Stimulated activated CD4-positive, alpha-beta T cell treated with anti-CD3 and anti-CD28 coated beads, Interleukin-15, amount 100 ng/mL, for 1 hour (primary cell): ENCODE data around the gene ADAP1.
"Not testable (repeated sequence)": the region's sequence is repeated elsewhere in the genome, so short reads cannot be mapped to it uniquely, and the experiment has no call there.

ENCODE experiments used
- DNase-seq, 2 donors: peaks; one replicate each; pipeline ENCODE4 v3.0.0-alpha.2; 2020; ENCODE audit warnings: low read depth in 1 of 2, low spot score in 1 of 2

The ADAP1 gene

GRCh38 chr7:975702-976473, 21.4 kb upstream of the ADAP1 start:
- no peak for DNase-seq

GRCh38 chr7:974820-975681, 20.6 kb upstream of the ADAP1 start, which contains the start of gene COX19:
TSS of gene COX19 (minus strand) at chr7:975549. CDS start at chr7:975509, 40 bp downstream.
- peak; percentile 85 to 89 for DNase-seq

GRCh38 chr7:974172-974571, 19.7 kb upstream of the ADAP1 start:
- DNase-seq, result no peak

GRCh38 chr7:973312-973711, 18.8 kb upstream of the ADAP1 start:
- no peak for DNase-seq

- DNase-seq, result no peak
Observed at GRCh38 chr7:972676-973309, 18.3 kb upstream of the ADAP1 start.

GRCh38 chr7:972110-972509, 17.6 kb upstream of the ADAP1 start:
- DNase-seq, result no peak

- DNase-seq, result no peak
Observed at GRCh38 chr7:970744-971143, 16.3 kb upstream of the ADAP1 start.

- DNase-seq, result no peak
Observed at GRCh38 chr7:969403-969802, 14.9 kb upstream of the ADAP1 start.

GRCh38 chr7:968205-969105, 14.0 kb upstream of the ADAP1 start:
- no peak for DNase-seq

GRCh38 chr7:967361-968082, 13.0 kb upstream of the ADAP1 start:
- no peak for DNase-seq

GRCh38 chr7:966291-967069, 12.0 kb upstream of the ADAP1 start:
- no peak for DNase-seq

- DNase-seq, result no peak
Observed at GRCh38 chr7:964401-965231, 10.1 kb upstream of the ADAP1 start.

- no peak for DNase-seq
Observed at GRCh38 chr7:963236-964078, 9.0 kb upstream of the ADAP1 start.

- DNase-seq, result no peak
Observed at GRCh38 chr7:962401-963081, 8.1 kb upstream of the ADAP1 start.

GRCh38 chr7:961546-962400, 7.3 kb upstream of the ADAP1 start:
- no peak for DNase-seq

- DNase-seq, result not testable (repeated sequence)
Observed at GRCh38 chr7:960972-961371, 6.5 kb upstream of the ADAP1 start.
